GM20431 (cell line): Measurements from ENCODE around the gene YPEL4.
"Not testable (repeated sequence)": the region's sequence is repeated elsewhere in the genome, so short reads cannot be mapped to it uniquely, and the experiment has no call there.

Experiments
- in situ Hi-C: fragments of 300-500 bp; cut with MseI, MboI; formaldehyde crosslinking; loops from one replicate; pipeline ENCODE4 v1.15.0; 2020; ENCODE audit warnings: low sequenced_read_pairs; ENCODE audit not compliant: unreplicated experiment

The YPEL4 gene, protein sequence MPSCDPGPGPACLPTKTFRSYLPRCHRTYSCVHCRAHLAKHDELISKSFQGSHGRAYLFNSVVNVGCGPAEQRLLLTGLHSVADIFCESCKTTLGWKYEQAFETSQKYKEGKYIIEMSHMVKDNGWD

DNA sequence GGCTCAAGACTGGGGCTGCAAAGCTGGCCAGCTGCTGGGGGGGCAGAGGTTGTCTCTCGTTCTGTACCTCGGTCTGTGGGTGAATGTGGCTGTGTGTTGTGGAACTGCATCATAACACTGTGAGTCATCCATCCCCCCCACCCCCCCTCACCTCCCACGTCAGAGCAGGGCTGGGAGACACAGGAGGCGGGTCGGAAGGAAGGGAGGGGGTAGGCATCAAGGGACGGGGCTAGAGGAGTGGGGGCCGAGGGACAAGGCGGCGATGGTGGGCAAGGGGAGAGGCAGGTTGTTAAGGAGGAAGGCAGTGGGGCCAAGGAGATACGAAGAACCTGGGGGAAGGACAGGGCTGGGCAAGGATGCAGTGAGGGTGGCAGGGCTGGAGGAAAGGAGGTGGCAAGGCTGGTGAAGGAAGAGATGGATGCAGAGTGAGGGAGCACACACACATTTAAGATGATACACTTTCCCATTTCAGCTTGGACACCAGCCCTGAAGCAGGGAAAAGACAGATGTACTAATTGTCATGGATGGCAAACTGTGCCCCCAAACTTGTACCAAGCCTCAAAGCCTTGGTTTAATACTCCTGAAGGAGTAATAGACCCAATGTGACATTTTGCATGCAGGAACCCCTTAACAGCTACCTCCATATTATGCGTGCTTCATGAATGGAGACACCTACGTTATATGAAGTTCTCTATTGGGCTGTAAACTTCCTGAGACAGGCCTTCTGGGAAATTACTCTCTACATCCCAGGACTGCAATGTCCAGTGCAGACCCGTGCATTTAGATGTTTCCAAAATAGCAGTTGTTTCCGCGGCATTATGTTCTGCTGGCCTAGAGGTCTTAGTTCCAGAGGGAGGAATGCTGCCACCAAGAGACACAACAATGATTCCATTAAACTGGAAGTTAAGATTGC is at the start of gene YPEL4:
Gene YPEL4, minus strand, starts transcription at position 87 of the 913 bp plus-strand sequence. CDS start 2,805 bp downstream, outside the sequence.
- in situ Hi-C loops: loop anchor here (10.0 to 25.0 kb wide), 2 partner anchors 95 to 313 kb away; partner anchors contain the start of genes P2RX3 and SSRP1

DNA sequence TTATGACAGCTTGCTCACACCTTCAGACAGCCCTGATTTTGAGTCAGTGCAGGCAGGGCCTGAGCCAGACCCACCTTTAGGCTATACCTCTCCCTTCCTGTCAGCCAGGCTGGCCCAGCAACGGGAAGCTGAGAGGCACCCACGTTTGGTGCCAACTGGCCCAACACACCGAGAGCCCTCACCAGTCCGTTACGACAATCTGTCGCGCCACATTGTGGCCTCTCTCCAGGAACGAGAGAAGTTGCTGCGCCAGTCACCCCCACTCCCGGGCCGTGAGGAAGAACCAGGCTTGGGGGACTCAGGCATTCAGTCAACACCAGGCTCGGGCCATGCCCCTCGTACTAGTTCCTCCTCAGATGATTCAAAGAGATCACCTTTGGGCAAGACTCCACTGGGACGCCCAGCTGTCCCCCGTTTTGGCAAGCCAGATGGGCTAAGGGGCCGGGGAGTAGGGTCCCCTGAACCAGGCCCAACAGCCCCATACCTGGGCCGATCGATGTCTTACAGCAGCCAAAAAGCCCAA is 49.2 kb upstream of the YPEL4 start:
- in situ Hi-C loops: no loop called here

DNA sequence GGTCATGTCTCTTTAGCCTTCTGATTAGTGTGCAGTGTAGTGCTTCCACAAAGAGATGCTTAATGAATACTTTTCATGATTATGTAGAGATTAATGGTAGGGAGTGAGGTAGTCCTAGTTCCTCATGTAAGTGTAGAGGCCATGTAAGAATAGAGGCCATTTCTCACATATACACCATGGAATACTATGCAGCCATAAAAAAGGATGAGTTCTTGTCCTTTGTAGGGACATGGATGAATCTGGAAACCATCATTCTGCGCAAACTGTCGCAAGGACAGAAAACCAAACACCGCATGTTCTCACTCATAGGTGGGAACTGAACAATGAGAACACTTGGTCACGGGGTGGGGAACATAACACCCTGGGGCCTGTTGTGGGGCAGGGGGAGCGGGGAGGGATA is 40.8 kb upstream of the YPEL4 start:
- in situ Hi-C loops: not testable (repeated sequence)

DNA sequence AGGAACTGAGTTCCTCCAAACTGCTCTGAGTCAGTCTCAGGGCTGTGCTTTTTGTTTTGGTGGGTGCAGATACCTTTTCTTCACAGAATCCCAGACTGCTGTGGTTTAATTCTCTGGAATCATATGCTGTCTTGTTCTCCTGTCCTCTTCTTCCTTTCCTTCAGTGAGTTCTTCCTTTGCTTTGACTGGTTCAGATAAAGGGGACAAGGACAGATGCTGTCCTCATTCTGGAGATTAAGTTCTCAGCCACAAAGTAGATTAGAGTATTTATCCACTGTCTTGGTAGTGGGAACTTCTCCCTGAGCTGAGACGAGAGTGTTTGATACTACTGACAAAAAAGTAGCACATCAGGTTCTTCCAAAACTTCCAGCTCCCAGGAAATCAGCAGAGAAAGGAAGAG is 31.5 kb upstream of the YPEL4 start:
- in situ Hi-C loops: no loop called here

DNA sequence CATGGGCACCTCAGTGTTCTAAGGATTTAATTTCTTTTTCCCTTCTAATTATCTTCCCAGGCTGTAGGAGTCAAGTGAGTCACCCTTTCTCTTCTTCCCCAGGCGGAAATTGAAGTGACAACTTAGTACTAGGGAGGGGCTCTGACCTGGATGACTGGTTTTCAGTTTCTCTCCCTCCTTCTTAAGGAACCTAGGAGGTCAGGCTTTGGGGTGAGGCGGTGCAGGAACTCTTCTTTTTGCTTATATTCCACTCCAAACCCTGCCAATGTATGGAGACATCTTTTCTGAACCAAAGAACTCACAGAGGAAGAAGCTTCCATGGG is 30.8 kb upstream of the YPEL4 start:
- in situ Hi-C loops: no loop called here

DNA sequence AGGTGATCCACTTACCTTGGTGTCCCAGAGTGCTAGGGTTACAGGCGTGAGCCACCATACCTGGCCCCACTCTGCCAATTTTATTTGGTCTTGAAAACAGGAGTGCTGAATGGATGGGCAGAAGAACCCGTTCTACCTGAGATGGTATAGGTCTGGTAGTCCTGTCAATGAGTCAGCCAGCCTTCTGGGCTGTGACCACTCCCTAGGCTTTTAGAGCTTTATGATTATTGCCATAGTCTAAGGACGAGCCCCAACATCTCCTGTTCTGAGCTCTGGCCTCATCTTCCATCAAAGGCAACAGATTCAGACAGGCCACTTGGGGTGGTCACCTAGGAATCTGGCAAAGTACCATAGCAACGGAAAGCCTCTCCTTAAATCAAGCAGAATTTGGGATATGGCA is 29.7 kb upstream of the YPEL4 start:
- in situ Hi-C loops: no loop called here

DNA sequence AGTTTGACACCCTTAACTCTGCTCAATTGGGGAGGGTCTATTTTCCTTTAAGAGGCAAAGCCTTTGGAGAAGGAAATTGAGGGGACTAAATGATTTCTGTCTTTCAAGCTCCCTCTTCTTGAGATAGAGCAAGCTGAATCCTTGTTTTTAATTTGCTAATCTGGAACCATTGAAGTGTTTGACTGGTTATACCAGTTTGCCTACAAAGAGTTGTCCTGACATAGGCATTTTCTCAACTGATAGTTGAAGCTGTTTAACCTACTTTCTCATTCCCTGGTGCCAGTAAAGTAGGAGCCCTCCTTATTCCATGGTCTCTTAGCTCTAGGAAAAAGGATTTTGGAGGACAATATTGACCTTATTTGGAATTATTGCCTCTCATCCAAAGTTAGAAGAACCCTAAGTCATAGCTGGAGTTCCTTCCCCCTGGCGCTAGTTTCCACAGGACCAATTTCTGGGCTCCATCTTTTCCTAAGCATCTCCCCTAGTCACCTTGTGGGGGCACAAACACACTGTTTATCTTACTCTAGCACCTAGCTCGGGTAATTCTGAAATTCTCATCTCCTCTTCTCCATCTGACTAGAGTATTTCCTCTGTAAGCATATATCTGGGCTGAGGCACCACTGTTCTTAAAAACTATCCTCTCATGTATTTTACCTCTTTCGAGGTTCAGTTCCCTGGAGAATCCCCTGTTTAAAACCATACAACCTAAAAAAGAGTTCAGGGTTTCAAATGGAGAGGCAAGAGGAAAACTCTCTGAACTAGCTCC is 25.6 kb upstream of the YPEL4 start:
- in situ Hi-C loops: no loop called here

DNA sequence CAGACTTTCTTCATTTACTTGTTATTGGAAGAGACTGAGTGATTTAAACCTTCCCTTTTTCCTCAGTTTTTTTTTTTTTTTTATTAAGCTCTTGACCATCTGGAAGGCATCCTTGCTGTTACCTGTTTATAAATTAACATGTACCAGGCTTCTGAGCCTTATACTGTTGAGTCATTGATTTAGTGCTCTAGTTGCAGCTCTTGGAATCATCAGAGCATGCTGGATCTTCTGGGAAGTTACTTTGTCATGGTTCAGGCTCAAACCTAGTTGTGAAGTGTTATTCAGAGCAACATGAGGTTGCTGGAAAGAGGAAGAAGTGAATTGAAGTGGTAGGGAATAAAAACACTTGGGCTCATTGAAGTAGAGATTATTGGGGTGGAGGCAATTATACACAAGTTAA is 24.5 kb upstream of the YPEL4 start:
- in situ Hi-C loops: loop anchor here (25.0 kb wide), 1 partner anchor 337 kb away; the partner anchor contains the start of genes P2RX3 and SSRP1

DNA sequence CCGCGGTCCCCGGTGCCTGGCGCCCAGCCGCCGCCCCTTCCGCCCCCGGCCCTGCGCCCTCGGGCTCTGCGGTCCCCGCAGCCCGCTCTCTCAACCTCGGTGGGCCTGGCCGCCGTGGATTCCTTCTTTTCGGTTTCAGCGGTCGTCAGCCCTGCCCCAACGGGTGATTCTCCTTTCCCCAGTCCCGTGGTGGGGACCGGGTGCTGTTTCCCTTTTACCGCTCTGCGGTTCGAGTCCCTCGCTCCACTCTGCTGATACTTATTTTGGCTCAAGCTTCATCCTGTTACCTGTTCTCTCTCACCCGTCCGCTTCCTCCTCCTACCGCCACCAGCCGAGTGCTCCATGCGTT is 18.7 kb upstream of the YPEL4 start:
- in situ Hi-C loops: loop anchor here (25.0 kb wide), 1 partner anchor 331 kb away; the partner anchor contains the start of genes P2RX3 and SSRP1

DNA sequence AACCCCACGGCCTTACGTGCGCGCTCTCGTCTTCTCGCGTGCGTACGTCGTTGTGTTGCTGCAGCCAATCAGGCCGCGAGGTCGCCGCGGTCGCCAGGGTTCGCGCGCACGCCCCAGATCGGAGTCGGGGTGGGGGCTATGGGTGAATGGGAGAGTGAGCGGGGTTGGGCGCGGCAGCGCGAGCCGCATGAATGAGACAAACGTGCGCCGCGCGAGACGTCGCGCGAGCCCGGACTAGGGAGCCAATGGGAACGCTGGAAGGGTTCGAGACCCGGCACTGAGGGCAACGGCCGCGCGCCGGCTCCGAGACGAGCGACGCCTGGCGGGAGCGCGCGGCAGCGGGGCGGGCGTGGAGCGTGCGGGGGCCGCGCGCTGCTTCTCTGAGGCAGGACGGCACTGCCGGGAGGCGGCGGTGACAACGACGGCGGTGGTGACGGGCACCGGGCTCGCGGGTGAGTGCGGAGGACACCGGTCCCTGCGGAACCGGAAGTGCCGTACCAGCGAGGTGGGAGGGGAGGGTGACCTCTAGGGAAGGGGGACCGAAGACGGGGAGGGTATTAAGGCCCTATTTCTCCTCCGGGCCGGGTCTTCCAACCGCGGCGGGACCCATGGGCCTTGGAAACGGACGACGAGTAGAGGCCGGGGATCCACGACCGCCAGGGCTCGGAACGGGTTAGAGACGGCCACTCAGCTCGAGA is 18.2 kb upstream of the YPEL4 start, which contains the start of gene ZDHHC5:
Gene ZDHHC5, plus strand, starts transcription at position 379 of the 698 bp plus-strand sequence. CDS start 4,977 bp downstream, outside the sequence.
- in situ Hi-C loops: loop anchor here (25.0 kb wide), 1 partner anchor 331 kb away; the partner anchor contains the start of genes P2RX3 and SSRP1

DNA sequence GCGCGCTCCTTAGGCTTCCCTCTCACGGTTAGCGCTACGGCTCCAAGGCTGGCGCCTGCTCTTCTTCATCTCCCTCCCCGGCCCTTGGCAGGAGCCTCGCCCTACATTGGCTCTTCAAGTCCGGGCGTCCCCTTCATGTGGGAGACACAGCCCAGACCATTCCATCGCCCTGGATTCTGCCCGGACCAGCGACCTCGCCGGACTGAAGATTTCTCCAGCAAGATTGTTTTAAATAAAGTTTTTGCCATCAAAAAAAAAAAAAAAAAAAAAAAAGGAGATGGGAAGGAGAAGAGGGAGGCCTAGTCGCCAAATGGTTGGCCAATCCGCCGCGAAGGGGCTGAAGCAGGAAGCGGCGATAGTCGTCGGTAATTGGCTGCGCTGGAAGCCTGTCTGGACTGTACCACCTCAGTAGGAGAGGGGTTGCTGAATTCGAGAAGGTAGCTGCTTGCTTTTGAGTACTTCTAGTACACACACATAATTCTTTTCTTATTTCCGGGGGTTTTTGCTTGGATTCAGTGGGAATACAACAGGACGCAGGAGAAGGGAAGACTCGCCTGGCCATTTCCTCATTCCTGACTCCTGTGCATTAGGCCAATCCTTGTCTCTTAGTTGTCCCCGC is 17.5 kb upstream of the YPEL4 start:
- in situ Hi-C loops: loop anchor here (25.0 kb wide), 1 partner anchor 330 kb away; the partner anchor contains the start of genes P2RX3 and SSRP1

DNA sequence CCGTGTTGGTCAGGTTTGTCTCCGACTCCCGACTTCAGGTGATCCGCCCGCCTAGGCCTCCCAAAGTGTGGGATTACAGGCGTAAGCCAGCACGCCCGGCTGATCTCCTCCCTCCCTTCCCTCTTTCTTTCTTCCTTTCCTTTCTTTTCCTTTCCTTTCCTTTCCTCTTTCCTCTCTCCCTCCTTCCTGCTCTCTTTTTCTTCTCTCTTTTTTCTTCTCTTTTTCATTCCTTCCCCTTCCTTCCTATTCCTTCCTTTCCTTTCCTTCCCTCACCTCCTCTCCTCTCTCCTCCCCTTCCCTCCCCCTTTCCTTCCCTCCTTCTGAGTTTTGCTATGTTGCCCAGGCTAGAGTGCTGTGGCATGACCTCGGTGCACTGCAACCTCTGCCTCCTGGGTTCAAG is 14.3 kb upstream of the YPEL4 start:
- in situ Hi-C loops: loop anchor here (25.0 kb wide), 1 partner anchor 327 kb away; the partner anchor contains the start of genes P2RX3 and SSRP1

DNA sequence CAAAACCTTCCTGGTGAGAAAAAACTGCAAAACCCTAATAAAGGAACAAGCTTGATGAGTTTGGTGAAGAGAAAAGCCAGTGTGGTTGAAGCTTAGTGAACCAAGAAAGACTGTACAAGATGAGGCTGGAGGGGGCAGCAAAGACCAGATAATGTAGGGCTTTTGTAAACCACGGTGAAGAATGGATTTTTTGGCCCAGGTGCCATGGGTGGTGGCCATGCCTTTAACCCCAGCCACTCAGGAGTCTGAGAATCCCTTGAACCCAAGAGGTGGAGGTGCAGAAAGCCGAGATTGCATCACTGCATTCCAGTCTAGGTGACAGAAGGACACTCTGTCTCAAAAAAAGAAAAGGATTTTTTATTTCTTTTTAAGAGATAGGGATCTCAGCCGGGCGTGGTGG is 13.2 kb upstream of the YPEL4 start:
- in situ Hi-C loops: loop anchor here (25.0 kb wide), 1 partner anchor 326 kb away; the partner anchor contains the start of genes P2RX3 and SSRP1

DNA sequence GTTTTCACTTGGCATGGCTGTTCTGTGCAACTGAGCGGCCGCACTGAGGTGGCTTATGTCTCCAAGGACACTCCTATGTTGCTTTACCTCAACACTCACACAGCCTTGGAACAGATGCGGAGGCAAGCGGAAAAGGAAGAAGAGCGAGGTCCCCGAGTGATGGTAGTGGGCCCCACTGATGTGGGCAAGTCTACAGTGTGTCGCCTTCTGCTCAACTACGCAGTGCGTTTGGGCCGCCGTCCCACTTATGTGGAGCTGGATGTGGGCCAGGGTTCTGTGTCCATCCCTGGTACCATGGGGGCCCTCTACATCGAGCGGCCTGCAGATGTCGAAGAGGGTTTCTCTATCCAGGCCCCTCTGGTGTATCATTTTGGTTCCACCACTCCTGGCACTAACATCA is 10.0 kb upstream of the YPEL4 start:
- in situ Hi-C loops: loop anchor here (25.0 kb wide), 1 partner anchor 322 kb away; the partner anchor contains the start of genes P2RX3 and SSRP1

DNA sequence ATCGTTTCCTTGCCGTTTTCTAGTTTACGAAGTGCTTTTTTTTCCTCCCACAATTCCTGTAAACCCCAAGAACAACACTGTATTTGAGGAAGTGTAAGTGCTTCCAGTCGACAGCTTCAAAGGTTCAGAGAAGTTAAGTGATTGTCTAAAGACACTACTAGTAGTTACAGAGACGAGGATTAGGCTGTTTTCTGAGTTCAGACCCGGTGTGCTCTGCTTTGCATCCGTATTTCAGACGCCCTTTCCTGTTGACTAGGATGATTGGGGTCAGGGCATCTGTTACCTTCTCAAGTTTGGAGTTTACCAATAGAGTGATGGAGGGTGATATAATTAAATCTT is 8.3 kb upstream of the YPEL4 start:
- in situ Hi-C loops: loop anchor here (25.0 kb wide), 1 partner anchor 321 kb away; the partner anchor contains the start of genes P2RX3 and SSRP1

DNA sequence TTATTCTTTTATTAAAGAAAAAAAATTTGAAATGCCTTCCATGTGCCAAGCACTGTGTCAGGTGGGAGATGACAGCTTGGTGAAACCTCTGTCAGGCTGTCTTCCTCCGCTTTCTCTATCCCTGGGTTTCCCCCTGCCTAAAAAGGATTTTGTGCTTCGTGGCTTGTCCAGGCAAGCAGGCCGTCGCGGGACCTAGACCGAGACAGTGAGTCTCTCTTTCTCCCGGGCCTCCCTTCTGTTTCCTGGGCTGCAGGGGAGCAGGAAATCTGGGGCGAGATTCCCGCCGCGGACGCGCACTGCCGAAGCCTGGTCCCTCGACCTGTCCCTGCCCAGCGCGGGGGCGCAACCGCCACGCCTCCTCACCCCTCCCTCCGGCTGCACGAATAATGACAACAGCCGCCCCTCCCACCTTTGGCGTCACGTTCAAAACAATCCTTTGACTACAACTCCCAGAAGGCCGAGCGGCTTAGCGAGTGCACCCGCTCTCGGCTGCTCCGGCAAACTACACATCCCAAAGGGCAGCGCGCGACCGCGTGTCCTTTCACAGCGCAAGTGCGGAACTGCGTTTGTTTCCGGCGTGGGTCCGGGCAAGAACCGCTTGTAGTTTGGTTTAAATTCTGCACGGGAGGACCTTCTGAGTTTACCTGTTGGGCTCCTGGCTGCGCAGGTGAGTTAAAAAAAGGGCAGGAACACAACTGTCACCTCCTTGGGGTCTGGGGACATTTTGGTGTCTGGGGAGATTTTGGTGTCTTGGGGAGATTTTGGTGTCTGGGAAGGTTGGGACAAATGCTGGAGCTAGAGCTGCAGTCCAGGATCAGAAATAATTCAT is 7.7 kb upstream of the YPEL4 start, which contains the start of gene CLP1:
Gene CLP1, plus strand, starts transcription at position 569 of the 829 bp plus-strand sequence. CDS start 1,715 bp downstream, outside the sequence.
- in situ Hi-C loops: loop anchor here (25.0 kb wide), 1 partner anchor 320 kb away; the partner anchor contains the start of genes P2RX3 and SSRP1

DNA sequence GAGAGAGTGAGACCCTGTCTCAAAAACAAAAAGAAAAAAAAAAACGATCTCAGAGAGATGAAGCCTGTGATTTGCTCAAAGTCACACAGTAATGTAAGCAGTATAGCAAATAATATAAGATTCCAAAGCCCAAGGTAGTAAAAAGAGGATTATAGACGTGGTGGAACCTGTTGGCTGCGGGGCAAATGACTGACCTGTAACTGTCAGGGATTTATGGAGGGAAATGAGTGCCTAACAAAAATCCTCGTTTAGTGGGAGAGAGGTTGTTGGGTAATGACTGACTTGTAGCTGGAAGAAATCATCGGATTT is 7.1 kb upstream of the YPEL4 start:
- in situ Hi-C loops: loop anchor here (25.0 kb wide), 1 partner anchor 320 kb away; the partner anchor contains the start of genes P2RX3 and SSRP1

DNA sequence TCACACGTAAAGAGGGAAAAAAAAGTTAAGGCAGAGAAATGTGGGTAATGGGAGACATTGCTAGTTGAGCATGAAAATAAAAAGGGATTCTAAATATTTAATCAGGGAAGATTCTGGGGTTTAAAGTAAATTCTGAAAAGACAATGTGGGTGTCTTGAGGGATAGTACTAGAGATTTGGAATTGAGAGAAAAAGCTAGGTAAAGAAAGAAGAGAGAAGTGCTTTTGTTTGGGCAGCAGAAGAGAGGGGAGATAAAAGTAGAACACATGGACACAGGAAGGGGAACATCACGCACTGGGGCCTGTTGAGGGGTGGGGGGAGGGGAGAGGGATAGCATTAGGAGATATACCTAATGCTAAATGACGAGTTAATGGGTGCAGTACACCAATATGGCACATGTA is 3.5 kb upstream of the YPEL4 start:
- in situ Hi-C loops: loop anchor here (25.0 kb wide), 1 partner anchor 316 kb away; the partner anchor contains the start of genes P2RX3 and SSRP1
